ENCODE results near the gene TMEM150B.
"Not testable (repeated sequence)": the region's sequence is repeated elsewhere in the genome, so short reads cannot be mapped to it uniquely, and the experiment has no call there.

Gene TMEM150B

DNA sequence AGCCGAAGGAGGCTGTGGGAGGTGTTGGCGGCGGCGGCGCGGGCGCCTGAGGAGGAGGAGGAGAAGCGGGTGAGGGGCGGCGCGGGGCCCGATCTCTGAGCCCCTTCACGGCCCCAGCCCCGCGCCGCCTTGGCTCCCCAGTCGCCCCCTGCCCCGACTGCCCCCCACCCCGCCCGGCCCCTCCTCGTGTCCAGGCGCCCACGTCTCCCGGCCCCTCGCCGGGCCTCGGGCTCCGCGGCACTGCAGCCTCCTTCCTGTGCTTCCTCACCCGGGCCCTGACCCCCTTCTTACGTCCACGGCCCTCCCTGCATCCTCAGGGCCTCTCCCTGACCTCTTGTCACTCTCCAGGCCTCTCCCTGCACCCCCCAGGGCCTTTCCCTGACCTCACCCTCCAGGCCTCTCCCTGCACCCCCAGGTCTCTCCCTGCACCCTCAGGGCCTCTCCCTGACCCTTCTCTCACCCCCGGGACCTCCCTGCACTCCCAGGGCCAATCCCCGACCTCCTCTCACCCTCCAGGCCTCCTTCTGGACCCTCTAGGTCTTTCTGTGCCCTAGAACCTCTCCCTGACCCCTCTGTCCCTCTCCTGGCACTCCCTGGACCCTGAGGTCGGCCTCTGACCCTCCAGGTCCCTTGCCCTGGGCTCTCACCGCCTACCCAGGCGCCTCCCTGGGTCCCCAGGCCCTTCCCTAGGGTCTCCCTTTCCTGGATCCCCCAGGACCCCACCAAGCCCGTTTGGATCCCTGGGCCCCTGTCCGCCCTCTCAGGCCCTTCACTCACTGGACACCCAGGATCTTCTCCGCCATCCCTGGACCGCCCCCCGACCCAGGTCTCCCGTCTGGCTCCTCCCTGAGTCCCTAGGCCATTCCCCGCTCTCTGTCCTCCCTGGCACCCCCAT is 15.0 kb upstream of the TMEM150B start:
- no peak for FAIRE-seq

DNA sequence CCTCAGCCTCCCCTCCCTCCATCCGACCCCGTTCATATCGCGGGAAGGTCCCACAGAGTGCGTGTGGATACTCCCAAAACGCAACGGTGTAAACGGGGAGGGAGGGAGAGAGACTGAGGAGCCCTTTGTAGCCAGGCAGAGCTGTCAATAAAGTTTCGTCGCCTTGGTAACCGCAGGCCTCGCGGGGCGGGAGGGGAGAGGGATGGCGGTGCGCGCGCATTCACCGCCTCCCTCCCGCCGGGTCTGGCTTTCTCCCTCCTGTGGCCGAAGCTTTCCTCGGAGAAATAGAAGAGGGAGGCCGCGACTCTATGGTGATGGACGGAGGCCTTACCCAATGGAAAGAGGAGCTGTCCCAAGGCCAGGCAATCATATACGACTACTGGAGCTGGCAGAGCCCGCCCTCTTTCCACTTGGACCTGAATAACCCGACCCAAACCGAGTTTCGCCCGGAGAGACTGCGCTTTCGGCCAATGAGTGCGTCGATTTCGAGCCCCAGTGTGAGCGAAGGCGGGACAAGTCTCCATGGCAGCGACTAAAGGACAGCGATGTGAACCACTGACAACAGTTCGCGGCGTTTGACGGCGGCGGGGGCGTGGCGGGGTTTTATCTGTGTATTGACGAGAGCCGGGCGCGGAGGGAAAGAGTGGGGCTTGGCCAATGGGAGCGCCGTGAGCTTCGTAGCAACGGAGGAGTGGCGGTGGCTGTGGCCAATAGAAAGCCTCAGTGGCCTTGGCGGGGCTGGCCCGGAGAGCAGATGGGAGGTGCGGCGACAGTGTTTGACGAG is 14.2 kb upstream of the TMEM150B start, which contains the start of gene KMT5C:
TSS of gene KMT5C (plus strand) at position 772 of the 784 bp plus-strand sequence. CDS start 2,061 bp downstream, outside the sequence.
- FAIRE-seq (peak; percentile 77), DNase-seq (ENCODE audit: insufficient read length, low spot score) (peak; percentile 100)
- TF ChIP-seq POLR2A (IDR thresholded peaks at IDR 0.05; ENCODE audit: low read depth, low read length): no peak; the same call in 1 of the 2 replicates

More for the DNA sequence above, 15.0 kb upstream of the TMEM150B start:
- no peak for DNase-seq (ENCODE audit: insufficient read length, low spot score)
- TF ChIP-seq POLR2A (IDR thresholded peaks at IDR 0.05; ENCODE audit: low read depth, low read length): peak; percentile 92

DNA sequence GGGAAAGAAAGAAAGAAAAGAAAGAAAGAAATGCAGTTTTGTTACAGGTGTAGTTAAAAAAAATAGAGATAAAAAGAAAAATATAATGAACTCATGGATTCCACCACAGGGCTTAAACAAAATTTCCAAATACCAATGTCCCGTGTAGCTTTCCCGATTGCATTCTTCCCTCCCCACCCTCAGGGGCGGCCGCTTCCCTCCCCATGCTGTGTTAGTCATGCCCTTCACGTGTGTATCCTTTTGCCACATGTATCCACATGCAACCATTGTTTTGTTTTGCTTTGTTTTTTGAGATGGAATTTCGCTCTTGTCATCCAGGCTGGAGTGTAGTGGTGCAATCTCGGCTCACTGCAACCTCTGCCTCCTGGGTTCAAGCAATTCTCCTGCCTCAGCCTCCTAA is 11.0 kb upstream of the TMEM150B start:
- DNase-seq (ENCODE audit: insufficient read length, low spot score): no peak
- TF ChIP-seq POLR2A (IDR thresholded peaks at IDR 0.05; ENCODE audit: low read depth, low read length): no peak
- no peak for FAIRE-seq

GRCh38 chr19:55333870-55334269 is 8.7 kb upstream of the TMEM150B start:
- TF ChIP-seq POLR2A (IDR thresholded peaks at IDR 0.05; ENCODE audit: low read depth, low read length): no peak
- FAIRE-seq (no peak), DNase-seq (ENCODE audit: insufficient read length, low spot score) (no peak)

DNA sequence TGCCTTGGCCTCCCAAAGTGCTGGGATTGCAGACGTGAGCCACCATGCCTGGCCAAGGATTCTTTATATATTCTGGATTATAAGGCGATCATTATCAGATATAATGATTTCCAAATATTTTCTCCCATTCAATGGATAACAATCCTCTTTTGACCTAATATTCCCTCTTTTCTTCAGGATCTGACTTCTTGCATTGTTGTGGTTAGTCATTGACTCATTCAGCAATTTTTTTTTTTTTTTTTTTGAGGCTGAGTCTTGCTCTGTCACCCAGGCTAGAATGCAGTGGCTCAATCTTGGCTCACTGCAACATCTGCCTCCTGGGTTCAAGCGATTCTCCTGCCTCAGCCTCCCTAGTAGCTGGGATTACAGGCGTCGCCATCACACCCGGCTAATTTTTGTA is 4.7 kb upstream of the TMEM150B start:
- DNase-seq (ENCODE audit: insufficient read length, low spot score): not testable (repeated sequence)

DNA sequence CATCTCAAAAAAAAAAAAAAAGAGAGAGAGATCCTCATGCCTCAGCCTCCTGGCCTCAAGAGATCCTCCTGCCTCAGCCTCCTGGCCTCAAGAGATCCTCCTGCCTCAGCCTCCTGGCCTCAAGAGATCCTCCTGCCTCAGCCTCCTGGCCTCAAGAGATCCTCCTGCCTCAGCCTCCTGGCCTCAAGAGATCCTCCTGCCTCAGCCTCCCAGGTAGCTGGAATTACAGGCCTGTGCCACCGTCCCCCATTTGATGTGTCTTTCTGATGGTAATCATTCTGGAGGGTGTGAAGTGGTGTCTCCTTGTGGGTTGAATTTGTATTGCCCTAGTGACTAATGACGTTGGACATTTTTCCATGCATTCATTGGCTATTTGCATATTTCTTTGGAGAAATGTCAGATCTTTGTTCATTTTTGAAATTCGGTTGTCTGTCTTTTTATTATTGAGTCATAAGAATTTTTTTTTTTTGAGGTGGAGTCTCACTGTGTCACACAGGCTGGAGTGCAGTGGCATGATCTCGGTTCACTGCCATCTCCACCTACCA is 3.7 kb upstream of the TMEM150B start:
- not testable (repeated sequence) for FAIRE-seq; DNase-seq (ENCODE audit: insufficient read length, low spot score)

More for the DNA sequence above, 4.7 kb upstream of the TMEM150B start:
- not testable (repeated sequence) for FAIRE-seq

- no peak for TF ChIP-seq POLR2A (IDR thresholded peaks at IDR 0.05; ENCODE audit: low read depth, low read length)
- FAIRE-seq (no peak), DNase-seq (ENCODE audit: insufficient read length, low spot score) (no peak)
These were observed 479 bp downstream of the TMEM150B start for GRCh38 chr19:55324662-55325061.

DNA sequence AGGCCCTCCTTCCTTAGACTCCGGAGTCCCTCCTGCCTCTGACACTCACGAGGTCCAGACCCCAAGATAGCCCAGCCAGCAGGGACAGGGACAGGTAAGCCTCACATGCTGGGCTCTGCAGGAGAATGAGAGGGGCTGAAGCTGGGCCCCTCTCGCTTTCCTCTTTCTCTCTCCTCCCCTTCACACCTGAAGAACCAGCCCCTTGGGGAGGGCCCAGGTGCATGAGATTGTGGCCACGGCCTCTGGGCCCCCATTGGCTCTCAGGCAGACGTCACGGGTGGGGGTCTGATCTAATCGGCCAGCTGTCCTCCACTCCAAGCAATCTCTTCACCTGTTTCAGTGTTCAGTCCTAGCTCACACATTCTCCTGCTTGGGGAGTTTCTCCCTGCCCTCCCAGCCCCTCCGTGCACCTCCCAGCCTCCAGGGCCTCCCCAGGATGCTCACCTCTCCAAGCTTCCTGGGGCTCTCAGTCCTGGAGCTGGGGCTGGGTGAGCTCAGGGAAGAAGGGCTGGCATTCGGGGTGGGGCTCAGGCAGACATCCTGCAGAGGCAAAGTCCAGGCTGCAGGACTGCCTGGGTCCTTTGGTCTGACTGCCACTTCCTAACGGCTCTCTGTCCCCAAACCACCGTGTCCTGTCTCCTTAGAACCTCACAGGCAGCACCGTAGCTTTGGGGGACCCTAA is 2.8 kb downstream of the TMEM150B start:
- FAIRE-seq (no peak), DNase-seq (ENCODE audit: insufficient read length, low spot score) (no peak)
- TF ChIP-seq POLR2A (IDR thresholded peaks at IDR 0.05; ENCODE audit: low read depth, low read length): no peak

DNA sequence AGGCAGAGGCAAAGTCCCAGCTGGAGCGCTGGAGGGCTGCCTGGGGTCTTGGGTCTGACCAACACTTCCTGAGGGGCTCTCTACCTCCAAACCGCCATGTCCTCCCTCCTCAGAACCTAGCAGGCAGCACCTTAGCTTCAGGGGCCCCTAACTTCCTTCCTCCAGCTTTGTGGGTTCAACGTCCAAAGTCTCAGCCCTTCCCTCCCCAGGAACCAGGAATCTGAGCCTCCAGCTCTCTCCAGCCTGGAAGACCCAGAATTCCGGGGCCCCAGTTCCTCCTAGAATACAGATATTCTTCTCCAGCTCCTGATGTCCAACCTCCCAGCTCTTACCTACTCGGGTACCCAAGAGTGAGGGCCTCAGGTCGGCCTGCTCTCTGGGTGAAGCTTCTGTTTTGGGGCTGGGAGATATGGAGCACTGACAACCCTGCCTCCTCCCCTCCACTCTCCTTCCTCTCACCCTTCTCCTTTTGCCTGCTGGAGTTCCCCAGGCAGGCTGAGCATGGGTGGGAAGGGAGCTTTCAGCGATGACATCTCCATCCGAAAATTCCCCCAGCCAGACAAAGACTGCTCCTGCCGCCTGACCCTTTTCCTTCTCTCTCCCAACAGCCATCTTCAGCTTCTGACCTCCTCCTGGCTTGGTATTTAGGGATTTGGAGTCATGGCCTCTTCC is 3.5 kb downstream of the TMEM150B start:
- no peak for TF ChIP-seq POLR2A (IDR thresholded peaks at IDR 0.05; ENCODE audit: low read depth, low read length)
- FAIRE-seq (no peak), DNase-seq (ENCODE audit: insufficient read length, low spot score) (no peak)

DNA sequence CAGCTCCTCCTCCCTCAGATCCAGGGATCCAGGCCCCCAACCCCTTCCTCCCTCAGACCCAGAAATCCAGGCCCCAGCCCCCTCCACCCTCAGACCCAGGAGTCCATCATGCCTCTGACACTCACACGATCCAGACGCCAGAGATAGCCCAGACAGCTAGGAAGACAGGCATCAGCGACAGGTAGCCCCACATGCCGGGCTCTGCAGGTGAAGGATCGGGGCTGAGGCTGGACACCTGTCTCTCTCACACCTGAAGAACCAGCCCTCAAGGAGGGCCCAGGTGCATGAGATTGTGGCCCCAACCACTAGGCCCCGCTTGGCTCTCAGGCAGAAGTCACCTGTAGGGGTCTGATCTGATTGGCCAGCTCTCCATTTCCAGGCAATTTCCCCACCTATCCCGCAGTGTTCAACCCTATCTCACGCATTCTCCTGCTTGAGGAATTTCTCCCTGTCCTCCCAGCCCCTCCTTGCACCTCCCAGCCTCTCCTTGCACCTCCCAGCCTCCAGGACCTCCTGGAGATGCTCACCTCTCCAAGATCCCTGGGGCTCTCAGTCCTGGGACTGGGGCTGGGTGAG is 4.2 kb downstream of the TMEM150B start:
- no peak for FAIRE-seq
- TF ChIP-seq POLR2A (IDR thresholded peaks at IDR 0.05; ENCODE audit: low read depth, low read length): no peak
- no peak for DNase-seq (ENCODE audit: insufficient read length, low spot score)

DNA sequence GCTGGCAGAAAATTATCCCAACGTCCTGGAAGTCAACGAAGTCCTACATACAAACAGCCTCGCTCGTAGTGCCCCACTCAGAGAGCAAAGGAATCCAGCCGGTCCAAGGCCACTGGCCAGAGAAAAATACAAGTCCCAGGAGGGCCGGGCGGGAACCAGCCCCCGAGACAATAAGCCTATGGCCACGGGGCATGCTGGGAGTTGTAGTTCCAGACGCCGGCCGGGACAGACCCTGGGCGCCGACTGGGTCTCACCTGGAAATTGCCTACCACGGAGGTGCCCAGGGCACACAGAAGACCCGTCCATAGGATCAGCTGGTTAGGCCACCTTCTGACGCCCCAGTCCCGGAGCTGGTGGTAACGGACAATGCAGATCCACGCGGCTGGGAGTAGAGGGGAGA is 5.4 kb downstream of the TMEM150B start:
- DNase-seq (ENCODE audit: insufficient read length, low spot score) (peak; percentile 66), FAIRE-seq (no peak)
- TF ChIP-seq POLR2A (IDR thresholded peaks at IDR 0.05; ENCODE audit: low read depth, low read length): no peak

DNA sequence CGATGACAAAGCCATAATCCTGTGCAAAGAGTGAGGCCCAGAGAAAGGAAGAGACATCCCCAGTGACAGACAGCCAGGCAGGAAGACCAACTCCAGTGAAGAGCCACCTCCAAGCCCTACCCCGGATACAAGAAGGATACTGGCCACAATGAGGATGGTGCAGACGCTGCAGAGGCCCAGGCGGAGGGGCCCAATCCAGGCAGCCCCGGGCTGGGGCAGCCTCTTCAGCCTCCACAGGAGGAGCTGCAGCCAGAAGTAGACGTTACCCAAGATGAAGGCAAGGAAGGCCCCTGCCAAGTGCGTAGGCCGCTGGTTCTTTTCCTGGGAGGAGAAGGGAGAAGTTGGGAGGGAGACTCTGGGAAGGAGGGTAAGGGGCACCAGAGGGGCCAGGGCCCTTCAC is 8.5 kb downstream of the TMEM150B start:
- no peak for DNase-seq (ENCODE audit: insufficient read length, low spot score)
- no peak for TF ChIP-seq POLR2A (IDR thresholded peaks at IDR 0.05; ENCODE audit: low read depth, low read length)
- no peak for FAIRE-seq

- TF ChIP-seq POLR2A (IDR thresholded peaks at IDR 0.05; ENCODE audit: low read depth, low read length): no peak
- FAIRE-seq (no peak), DNase-seq (ENCODE audit: insufficient read length, low spot score) (no peak)
These were observed 9.1 kb downstream of the TMEM150B start for GRCh38 chr19:55315956-55316525.

Data from H54 (cell line).